Karpas-422 (cell line): ENCODE data around the gene ENTR1. TPM values are rescaled to one million over a fixed set of nuclear protein-coding genes. Genes with fewer than 3 reads are reported as not detected.
"Not testable (repeated sequence)": the region's sequence is repeated elsewhere in the genome, so short reads cannot be mapped to it uniquely, and the experiment has no call there.

Experiments used
- DNase-seq: peaks from one replicate; pipeline ENCODE4 v3.0.0-alpha.2; 2015
- H2AFZ ChIP-seq: fragments of 200-600 bp; sonication (generic); 2 replicates; pipeline ENCODE4 v1.6.1; 2014; ENCODE audit warnings: antibody characterized with exemption, low read length, mixed read lengths
- H3K27ac ChIP-seq: fragments of 200-600 bp; sonication (generic); 2 replicates; pipeline ENCODE4 v1.5.1; 2014; ENCODE audit warnings: mild to moderate bottlenecking, low read length, moderate library complexity
- H3K27me3 ChIP-seq: fragments of 200-600 bp; sonication (generic); 2 replicates; pipeline ENCODE4 v1.6.1; 2014; ENCODE audit warnings: low read length, mixed read lengths
- H3K36me3 ChIP-seq: fragments of 200-600 bp; sonication (generic); 2 replicates; pipeline ENCODE4 v1.6.1; 2014; ENCODE audit warnings: low read length, mixed read lengths; ENCODE audit not compliant: insufficient read depth
- H3K4me1 ChIP-seq: fragments of 200-600 bp; sonication (generic); 2 replicates; pipeline ENCODE4 v1.6.1; 2014; ENCODE audit warnings: mild to moderate bottlenecking, low read length, mixed read lengths
- H3K4me2 ChIP-seq: fragments of 200-600 bp; sonication (generic); 2 replicates; pipeline ENCODE4 v1.6.1; 2014; ENCODE audit warnings: low read length, low read depth, mild to moderate bottlenecking; ENCODE audit not compliant: poor library complexity, severe bottlenecking
- H3K4me3 ChIP-seq: fragments of 200-600 bp; sonication (generic); 2 replicates; pipeline ENCODE4 v1.5.1; 2014; ENCODE audit warnings: mild to moderate bottlenecking, antibody characterized with exemption, low read length, mixed read lengths
- H3K79me2 ChIP-seq: fragments of 200-600 bp; sonication (generic); 2 replicates; pipeline ENCODE4 v1.6.1; 2014; ENCODE audit warnings: mild to moderate bottlenecking, low read length, mixed read lengths
- H3K9ac ChIP-seq: fragments of 200-600 bp; sonication (generic); 2 replicates; pipeline ENCODE4 v1.6.0; 2014; ENCODE audit warnings: low read length
- H3K9me2 ChIP-seq: fragments of 200-600 bp; sonication (generic), shearing (Covaris generic); replicated peaks from 2 replicates; pipeline ENCODE4 v1.6.0; 2014; ENCODE audit warnings: mild to moderate bottlenecking, low read length, moderate library complexity; ENCODE audit not compliant: insufficient read depth
- H3K9me3 ChIP-seq: fragments of 300-700, 200-600 bp; sonication (generic); 2 replicates; pipeline ENCODE4 v1.6.1; 2014; ENCODE audit warnings: low read length, mixed read lengths
- H4K20me1 ChIP-seq: fragments of 200-600 bp; sonication (generic); 2 replicates; pipeline ENCODE4 v1.6.1; 2014; ENCODE audit warnings: mild to moderate bottlenecking, antibody characterized with exemption, low read length, low read depth; ENCODE audit not compliant: insufficient read depth
- total RNA-seq: library from RNA; depleted of rRNA; stranded (reverse); fragments of >200 nt; shearing (Covaris generic); gene quantifications from 2 replicates; pipeline ENCODE4 v1.2.3, GENCODE V29; 2014; ENCODE audit warnings: low replicate concordance

The ENTR1 gene
- total RNA-seq, 1 experiment from 2014 or later, result 65.5 TPM

GRCh38 chr9:136407061-136407460, 3.4 kb downstream of the ENTR1 start:
- not testable (repeated sequence) for H3K9me3 ChIP-seq, H3K4me3 ChIP-seq, H3K27ac ChIP-seq, DNase-seq, H3K9me2 ChIP-seq, H3K9ac ChIP-seq, H2AFZ ChIP-seq, H3K4me2 ChIP-seq, H3K27me3 ChIP-seq
- Histone ChIP-seq H3K79me2 (peaks cover 39% of the 10 kb centered on the region), H3K4me1 (peaks cover 26% of the 10 kb centered on the region), H4K20me1 (peaks cover 10% of the 10 kb centered on the region; the same call in 1 of the 2 replicates), H3K36me3 (peaks cover 28% of the 10 kb centered on the region; the same call in 1 of the 2 replicates)

GRCh38 chr9:136405904-136406303, 4.5 kb downstream of the ENTR1 start:
- not testable (repeated sequence) for H4K20me1 ChIP-seq, H3K9me2 ChIP-seq, H3K27ac ChIP-seq, H2AFZ ChIP-seq, DNase-seq, H3K4me3 ChIP-seq, H3K27me3 ChIP-seq, H3K9me3 ChIP-seq, H3K4me2 ChIP-seq, H3K9ac ChIP-seq
- Histone ChIP-seq H3K36me3 (peaks cover 24% of the 10 kb centered on the region; the same call in 1 of the 2 replicates), H3K4me1 (peaks cover 18% of the 10 kb centered on the region), H3K79me2 (peaks cover 28% of the 10 kb centered on the region)

- H3K4me3 ChIP-seq, result no peak overlapping the region
- H3K27me3 ChIP-seq, result no peaks in the 10 kb centered on the region
- H3K79me2 ChIP-seq, result peaks cover 24% of the 10 kb centered on the region
- peaks cover 22% of the 10 kb centered on the region for H3K4me1 ChIP-seq
- no peaks in the 10 kb centered on the region for H3K9me3 ChIP-seq
- no peak overlapping the region for H3K27ac ChIP-seq
- no peak overlapping the region for H3K4me2 ChIP-seq
- no peaks in the 10 kb centered on the region for H3K9me2 ChIP-seq
- H3K36me3 ChIP-seq, result peaks cover 24% of the 10 kb centered on the region; the same call in 1 of the 2 replicates
- H4K20me1 ChIP-seq, result no peaks in the 10 kb centered on the region; the same call in 1 of the 2 replicates
- no peak overlapping the region for H2AFZ ChIP-seq
- no peak overlapping the region for H3K9ac ChIP-seq
- no peak for DNase-seq
Observed at GRCh38 chr9:136405481-136405880, 4.9 kb downstream of the ENTR1 start.

- Histone ChIP-seq H3K9ac (no peak overlapping the region), H3K9me3 (no peaks in the 10 kb centered on the region), H3K27me3 (no peaks in the 10 kb centered on the region), H3K36me3 (peaks cover 24% of the 10 kb centered on the region; the same call in 1 of the 2 replicates), H4K20me1 (no peaks in the 10 kb centered on the region; the same call in 1 of the 2 replicates), H3K9me2 (no peaks in the 10 kb centered on the region), H3K4me3 (no peak overlapping the region), H3K4me2 (no peak overlapping the region), H2AFZ (no peak overlapping the region), H3K4me1 (peaks cover 22% of the 10 kb centered on the region), H3K27ac (no peak overlapping the region), H3K79me2 (peaks cover 21% of the 10 kb centered on the region)
- no peak for DNase-seq
Observed at GRCh38 chr9:136404801-136405136, 5.6 kb downstream of the ENTR1 start.

GRCh38 chr9:136403915-136404800, 6.3 kb downstream of the ENTR1 start:
- peaks cover 21% of the 10 kb centered on the region for H3K79me2 ChIP-seq
- DNase-seq, result no peak
- H3K36me3 ChIP-seq, result peaks cover 24% of the 10 kb centered on the region; the same call in 1 of the 2 replicates
- H2AFZ ChIP-seq, result no peak overlapping the region
- H3K4me2 ChIP-seq, result no peak overlapping the region
- peaks cover 5% of the 10 kb centered on the region; the same call in 1 of the 2 replicates for H4K20me1 ChIP-seq
- peaks cover 16% of the 10 kb centered on the region for H3K4me1 ChIP-seq
- H3K9me2 ChIP-seq, result no peaks in the 10 kb centered on the region
- no peak overlapping the region for H3K9ac ChIP-seq
- no peak overlapping the region for H3K4me3 ChIP-seq
- no peak overlapping the region for H3K27ac ChIP-seq
- H3K27me3 ChIP-seq, result no peaks in the 10 kb centered on the region
- H3K9me3 ChIP-seq, result no peaks in the 10 kb centered on the region

- Histone ChIP-seq H2AFZ (no peak overlapping the region), H3K9me2 (no peaks in the 10 kb centered on the region), H3K4me1 (peaks cover 17% of the 10 kb centered on the region), H3K9ac (no peak overlapping the region), H3K9me3 (no peaks in the 10 kb centered on the region), H3K27me3 (no peaks in the 10 kb centered on the region), H3K4me3 (no peak overlapping the region), H3K36me3 (peaks cover 27% of the 10 kb centered on the region; the same call in 1 of the 2 replicates), H4K20me1 (peaks cover 11% of the 10 kb centered on the region; the same call in 1 of the 2 replicates), H3K4me2 (no peak overlapping the region), H3K27ac (no peak overlapping the region), H3K79me2 (peaks cover 23% of the 10 kb centered on the region)
- DNase-seq, result no peak
Observed at GRCh38 chr9:136403538-136403914, 6.9 kb downstream of the ENTR1 start.

- Histone ChIP-seq H3K9ac (no peak overlapping the region), H3K9me2 (no peaks in the 10 kb centered on the region), H3K27me3 (no peaks in the 10 kb centered on the region), H3K4me2 (no peak overlapping the region), H3K4me1 (peaks cover 21% of the 10 kb centered on the region), H3K27ac (no peak overlapping the region), H3K4me3 (no peak overlapping the region), H2AFZ (no peak overlapping the region), H4K20me1 (peaks cover 17% of the 10 kb centered on the region; the same call in 1 of the 2 replicates), H3K9me3 (no peaks in the 10 kb centered on the region), H3K79me2 (peaks cover 24% of the 10 kb centered on the region), H3K36me3 (peaks cover 25% of the 10 kb centered on the region; the same call in 1 of the 2 replicates)
- DNase-seq, result no peak
Observed at GRCh38 chr9:136402067-136402466, 8.3 kb downstream of the ENTR1 start.

- H3K9me2 ChIP-seq, result no peaks in the 10 kb centered on the region
- H4K20me1 ChIP-seq, result peaks cover 17% of the 10 kb centered on the region; the same call in 1 of the 2 replicates
- DNase-seq, result peak; percentile 46
- H3K36me3 ChIP-seq, result peaks cover 28% of the 10 kb centered on the region
- peaks cover 24% of the 10 kb centered on the region for H3K79me2 ChIP-seq
- H2AFZ ChIP-seq, result no peak overlapping the region
- no peak overlapping the region for H3K4me3 ChIP-seq
- no peak overlapping the region for H3K4me2 ChIP-seq
- no peaks in the 10 kb centered on the region for H3K9me3 ChIP-seq
- H3K9ac ChIP-seq, result peak overlapping the region; percentile 24; the same call in 1 of the 2 replicates
- H3K27me3 ChIP-seq, result no peaks in the 10 kb centered on the region
- no peak overlapping the region for H3K27ac ChIP-seq
- peaks cover 21% of the 10 kb centered on the region for H3K4me1 ChIP-seq
Observed at GRCh38 chr9:136401173-136401922, 9.1 kb downstream of the ENTR1 start.
